Muscle of back (tissue), 13 donors: Measurements from ENCODE around the gene C5orf22. TPM values are rescaled to one million over a fixed set of nuclear protein-coding genes. Genes with fewer than 3 reads are reported as not detected.
"Not testable (repeated sequence)": the region's sequence is repeated elsewhere in the genome, so short reads cannot be mapped to it uniquely, and the experiment has no call there.

ENCODE experiments used
- DNase-seq, 3 donors: peaks; one replicate each; pipeline versions ENCODE4 v3.0.0 to v3.0.0-alpha.2; 2013
- long read RNA-seq, 9 donors: transcript quantifications; one replicate each; lab custom pipeline, GENCODE V29; 2026
- polyA plus RNA-seq, 10 donors: library from polyadenylated mRNA; unstranded; fragments of 120-200 nt; gene quantifications; one replicate each; pipeline ENCODE4 v1.2.1, GENCODE V29; 2013; ENCODE audit not compliant: insufficient read length in 10 of 10

Gene C5orf22
- polyA plus RNA-seq = 10 to 100 TPM; 14.2 to 27.4 (median 19.7) TPM
- long read RNA-seq, donor 1, partial matches to known transcripts = 0 of 3 reads
- long read RNA-seq, donor 1, other reads (novel, unspliced or antisense) = 0 of 3 reads
- long read RNA-seq, donor 2, partial matches to known transcripts = 0 of 3 reads
- long read RNA-seq, donor 2, other reads (novel, unspliced or antisense) = 0 of 3 reads
- long read RNA-seq, donor 3 = 0 reads
- long read RNA-seq, donor 4, partial matches to known transcripts = 0 of 1 reads
- long read RNA-seq, donor 4, other reads (novel, unspliced or antisense) = 0 of 1 reads
- long read RNA-seq, donor 5, partial matches to known transcripts = 0 of 4 reads
- long read RNA-seq, donor 5, other reads (novel, unspliced or antisense) = 0 of 4 reads
- long read RNA-seq, donor 6, partial matches to known transcripts = 0 of 2 reads
- long read RNA-seq, donor 6, other reads (novel, unspliced or antisense) = 0 of 2 reads
- long read RNA-seq, donor 7 = 0 reads
- long read RNA-seq, donor 8, partial matches to known transcripts = 0 of 3 reads
- long read RNA-seq, donor 8, other reads (novel, unspliced or antisense) = 0 of 3 reads
- long read RNA-seq, donor 9 = 0 reads

GRCh38 chr5:31531888-31532547, at the start of gene C5orf22, which contains the start of gene DROSHA:
C5orf22 (plus strand) TSS chr5:31532301; CDS start chr5:31532393, 92 bp downstream.
DROSHA (minus strand) TSS chr5:31532093; CDS start chr5:31529059, 3,034 bp downstream.
- DNase-seq = peak; percentile 96 to 98 (median 97)

- no peak for DNase-seq
These were observed 46.5 kb upstream of the C5orf22 start for GRCh38 chr5:31485376-31486207.

GRCh38 chr5:31486441-31486840, 45.7 kb upstream of the C5orf22 start:
- no peak for DNase-seq

- no peak for DNase-seq
These were observed 44.6 kb upstream of the C5orf22 start for GRCh38 chr5:31487506-31487905.

- no peak for DNase-seq
These were observed 39.2 kb upstream of the C5orf22 start for GRCh38 chr5:31492869-31493268.

- DNase-seq = no peak
These were observed 36.8 kb upstream of the C5orf22 start for GRCh38 chr5:31495336-31495735.

- DNase-seq = no peak
These were observed 35.8 kb upstream of the C5orf22 start for GRCh38 chr5:31496301-31496700.

GRCh38 chr5:31496891-31497290, 35.2 kb upstream of the C5orf22 start:
- no peak for DNase-seq

- no peak for DNase-seq
These were observed 31.8 kb upstream of the C5orf22 start for GRCh38 chr5:31500256-31500655.

GRCh38 chr5:31502506-31502905, 29.6 kb upstream of the C5orf22 start:
- no peak for DNase-seq

GRCh38 chr5:31504529-31504928, 27.6 kb upstream of the C5orf22 start:
- DNase-seq = no peak

- no peak for DNase-seq
These were observed 20.8 kb upstream of the C5orf22 start for GRCh38 chr5:31511305-31511704.

- no peak for DNase-seq
These were observed 15.3 kb upstream of the C5orf22 start for GRCh38 chr5:31516802-31517201.

GRCh38 chr5:31523041-31523440, 9.1 kb upstream of the C5orf22 start:
- DNase-seq = no peak

- no peak for DNase-seq
These were observed 1.4 kb upstream of the C5orf22 start for GRCh38 chr5:31530541-31531265.

GRCh38 chr5:31531543-31531887, 586 bp upstream of the C5orf22 start:
- peak in 1 of 3 donors; percentile 5 for DNase-seq

- no peak for DNase-seq
These were observed 2.5 kb downstream of the C5orf22 start for GRCh38 chr5:31534527-31535046.

GRCh38 chr5:31536873-31537272, 4.8 kb downstream of the C5orf22 start:
- no peak for DNase-seq

GRCh38 chr5:31537349-31537748, 5.2 kb downstream of the C5orf22 start:
- no peak for DNase-seq

GRCh38 chr5:31537851-31538250, 5.8 kb downstream of the C5orf22 start:
- no peak for DNase-seq

GRCh38 chr5:31549114-31549513, 17.0 kb downstream of the C5orf22 start:
- DNase-seq = not testable (repeated sequence)
